ENCODE results near the gene MAP2. TPM values are rescaled to one million over a fixed set of nuclear protein-coding genes. Genes with fewer than 3 reads are reported as not detected.
"Not testable (repeated sequence)": the region's sequence is repeated elsewhere in the genome, so short reads cannot be mapped to it uniquely, and the experiment has no call there.

The MAP2 gene
- polyA plus RNA-seq, 1 donor, result 10.5 TPM

DNA sequence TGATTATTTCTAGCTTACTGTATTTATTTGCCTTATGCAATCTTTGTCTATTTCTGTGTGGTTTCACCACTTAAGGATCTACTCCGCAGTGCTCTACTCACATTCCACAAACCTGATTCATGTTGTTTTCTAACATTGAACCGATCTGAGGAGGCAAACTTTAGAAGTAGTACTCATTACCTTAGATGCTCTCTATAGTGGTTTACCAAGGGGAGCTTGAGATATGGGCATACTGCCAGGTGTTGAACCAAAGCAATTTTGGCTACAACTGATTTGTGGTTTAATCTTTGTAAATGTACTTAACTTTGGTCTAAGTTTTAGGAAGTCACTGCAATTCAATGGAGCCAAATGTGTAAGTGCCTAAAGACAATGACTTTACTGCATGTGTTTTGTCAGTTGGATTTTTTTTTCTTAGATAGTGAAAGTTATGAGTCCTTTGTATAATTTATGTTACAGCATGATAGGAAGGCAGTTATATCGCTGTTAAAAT, 50.1 kb downstream of the MAP2 start:
- DNase-seq (ENCODE audit: low read depth), result no peak

DNA sequence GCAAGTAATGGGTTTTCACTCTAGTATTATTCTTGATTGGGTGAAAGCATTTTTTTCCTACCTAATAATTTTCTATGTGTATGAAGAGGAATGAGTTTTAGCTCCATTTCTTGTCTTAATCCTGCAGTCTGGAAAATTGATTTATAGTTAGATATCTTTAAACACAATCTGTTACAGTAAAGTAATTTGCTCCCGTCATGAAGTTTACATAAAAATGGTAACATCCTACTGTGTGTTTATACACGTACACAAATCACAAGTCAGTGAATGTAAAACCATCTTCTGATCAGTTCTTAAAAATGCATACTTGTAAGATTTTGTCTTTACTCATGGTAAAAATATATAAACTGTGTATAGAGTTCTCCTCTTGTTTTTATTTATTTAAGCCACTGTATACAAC, 51.1 kb downstream of the MAP2 start:
- no peak for DNase-seq (ENCODE audit: low read depth)

GRCh38 chr2:209476367-209477208, 52.7 kb downstream of the MAP2 start:
- no peak for DNase-seq (ENCODE audit: low read depth)

- not testable (repeated sequence) for DNase-seq (ENCODE audit: low read depth)
Observed at GRCh38 chr2:209492296-209492695, 68.4 kb downstream of the MAP2 start.

GRCh38 chr2:209495068-209495620, 71.3 kb downstream of the MAP2 start:
- not testable (repeated sequence) for DNase-seq (ENCODE audit: low read depth)

DNA sequence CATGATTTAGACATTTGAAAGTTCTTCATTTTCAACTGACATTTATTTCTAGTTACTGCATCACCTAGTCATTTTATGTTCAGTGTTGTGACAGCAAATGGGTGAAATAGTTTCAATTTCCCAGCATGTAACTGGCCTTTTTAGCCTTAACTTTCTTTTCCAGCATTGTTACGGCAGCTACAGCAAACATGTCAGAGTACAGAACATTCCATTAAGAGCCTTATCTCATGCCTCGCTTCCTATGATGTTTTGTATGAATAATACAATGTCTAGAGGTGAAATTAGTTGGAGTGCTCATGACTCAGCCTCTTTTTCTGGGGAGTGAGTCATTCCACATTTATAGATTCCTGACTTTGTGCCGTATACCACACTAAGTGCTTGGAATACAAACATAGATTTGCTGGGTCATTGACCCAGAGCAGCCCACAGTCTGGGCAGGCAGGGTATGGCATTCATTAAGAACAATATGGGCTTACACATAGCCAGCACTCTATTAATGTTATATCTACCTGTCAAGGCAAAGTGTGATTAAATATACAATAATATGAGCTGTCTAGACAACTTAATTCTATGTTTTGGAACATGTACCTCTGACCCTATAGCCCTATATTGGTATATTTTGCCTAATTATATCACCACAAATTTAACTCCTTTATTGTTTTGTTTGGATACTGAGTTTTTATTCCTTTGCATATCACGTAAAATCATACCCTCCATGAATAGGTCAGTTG, 72.2 kb downstream of the MAP2 start:
- DNase-seq (ENCODE audit: low read depth), result no peak

GRCh38 chr2:209496586-209496982, 72.7 kb downstream of the MAP2 start:
- no peak for DNase-seq (ENCODE audit: low read depth)

DNA sequence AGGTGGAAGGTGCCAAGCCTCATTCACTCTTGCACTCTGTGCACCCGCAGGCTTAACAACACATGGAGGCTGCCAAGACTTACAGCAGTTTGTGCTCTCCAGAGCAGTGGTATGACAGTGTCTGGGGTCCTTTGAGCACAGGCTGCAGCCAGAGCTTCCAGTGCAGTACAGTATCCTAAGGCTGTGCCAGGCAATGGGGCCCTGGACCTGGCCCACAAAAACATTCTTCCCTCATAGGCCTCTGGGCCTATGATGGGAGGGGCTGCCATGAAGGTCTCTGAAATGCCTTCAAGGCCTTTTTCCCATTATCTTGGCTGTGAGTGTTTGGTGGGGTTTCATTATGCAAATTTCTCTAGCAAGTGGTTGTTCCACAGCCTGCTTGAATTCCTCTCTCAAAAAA, 74.8 kb downstream of the MAP2 start:
- no peak for DNase-seq (ENCODE audit: low read depth)

GRCh38 chr2:209499069-209499468, 75.2 kb downstream of the MAP2 start:
- DNase-seq (ENCODE audit: low read depth), result no peak

DNA sequence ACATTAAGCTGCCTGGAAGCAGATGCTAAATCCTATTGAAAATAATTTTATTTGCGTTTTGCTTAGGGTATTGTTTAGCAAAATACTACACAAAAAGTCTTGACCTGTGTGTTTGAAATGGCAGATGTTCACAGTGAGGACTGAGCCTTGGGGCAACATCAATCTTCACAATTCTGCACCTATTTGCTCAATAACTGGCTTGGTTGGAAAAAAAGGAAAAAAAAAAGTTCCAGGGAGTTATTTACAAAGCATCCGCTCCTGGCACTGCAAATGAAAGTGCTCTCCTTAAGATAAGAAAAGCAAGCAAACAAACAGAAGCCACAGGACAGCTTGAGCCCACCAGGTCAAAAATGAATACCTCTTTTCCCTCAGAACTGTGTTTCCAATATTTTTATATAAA, 77.7 kb downstream of the MAP2 start:
- DNase-seq (ENCODE audit: low read depth), result no peak

DNA sequence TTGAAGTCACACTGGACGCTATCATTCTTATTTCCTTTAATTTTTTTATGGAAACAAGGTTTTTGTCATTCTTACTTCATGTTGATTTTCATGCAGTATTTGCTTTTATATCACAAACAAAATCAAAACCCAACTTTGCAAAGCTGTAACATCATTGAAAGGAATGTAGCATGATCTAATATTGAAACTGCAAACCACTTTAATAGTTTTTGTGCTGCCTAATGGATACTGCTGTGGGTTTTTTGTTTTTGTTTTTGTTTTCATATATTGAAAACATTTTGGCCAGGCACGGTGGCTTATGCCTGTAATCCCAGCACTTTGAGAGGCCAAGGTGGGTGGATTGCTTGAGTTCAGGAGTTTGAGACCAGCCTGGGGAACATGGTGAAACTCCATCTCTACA, 81.6 kb downstream of the MAP2 start:
- DNase-seq (ENCODE audit: low read depth), result no peak

- no peak for DNase-seq (ENCODE audit: low read depth)
Observed at GRCh38 chr2:209508255-209508654, 84.4 kb downstream of the MAP2 start.

DNA sequence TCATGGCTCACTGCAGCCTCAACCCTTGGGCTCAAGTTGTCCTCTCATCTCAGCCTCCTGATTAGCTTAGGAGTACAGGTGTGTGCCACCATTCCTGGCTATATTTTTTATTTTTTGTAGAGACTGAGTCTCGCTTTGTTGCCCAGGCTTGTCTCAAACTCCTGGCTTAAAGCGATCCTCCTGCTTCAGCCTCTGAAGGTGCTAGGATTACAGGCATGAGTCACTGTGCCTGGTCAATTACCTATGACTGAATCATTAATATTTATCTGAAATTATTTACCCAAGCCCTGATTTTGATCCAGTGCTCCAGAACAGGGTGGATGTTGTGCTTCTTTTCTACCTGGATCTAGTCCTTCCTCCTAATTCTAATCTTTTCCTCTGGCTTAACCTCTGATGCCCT, 87.8 kb downstream of the MAP2 start:
- no peak for DNase-seq (ENCODE audit: low read depth)

- no peak for DNase-seq (ENCODE audit: low read depth)
Observed at GRCh38 chr2:209512971-209513370, 89.1 kb downstream of the MAP2 start.

GRCh38 chr2:209517436-209517835, 93.6 kb downstream of the MAP2 start:
- no peak for DNase-seq (ENCODE audit: low read depth)

DNA sequence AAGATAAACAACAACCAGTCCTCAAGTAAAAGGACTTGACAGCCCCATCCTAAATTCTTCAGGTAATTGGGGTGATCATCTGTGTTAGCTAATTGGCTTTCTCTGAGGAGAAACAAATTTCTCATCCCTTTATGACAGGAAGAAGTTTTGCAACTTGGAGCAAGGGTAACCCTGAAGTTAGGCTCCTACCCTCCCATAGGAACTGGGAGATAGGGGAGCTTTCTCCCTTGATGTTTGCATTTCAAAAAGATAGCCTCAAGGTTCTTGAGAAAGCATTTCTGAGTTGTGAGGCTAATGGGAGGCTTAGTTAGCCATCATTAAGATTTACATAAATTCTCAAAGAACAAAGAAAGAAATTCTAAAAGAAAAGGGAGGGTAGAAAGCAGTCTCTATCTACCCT, 95.4 kb downstream of the MAP2 start:
- no peak for DNase-seq (ENCODE audit: low read depth)

- no peak for DNase-seq (ENCODE audit: low read depth)
Observed at GRCh38 chr2:209519906-209520305, 96.1 kb downstream of the MAP2 start.

GRCh38 chr2:209523041-209523740, 99.3 kb downstream of the MAP2 start:
- no peak for DNase-seq (ENCODE audit: low read depth)

- DNase-seq (ENCODE audit: low read depth), result no peak
Observed at GRCh38 chr2:209523867-209524266, 100.0 kb downstream of the MAP2 start.

DNA sequence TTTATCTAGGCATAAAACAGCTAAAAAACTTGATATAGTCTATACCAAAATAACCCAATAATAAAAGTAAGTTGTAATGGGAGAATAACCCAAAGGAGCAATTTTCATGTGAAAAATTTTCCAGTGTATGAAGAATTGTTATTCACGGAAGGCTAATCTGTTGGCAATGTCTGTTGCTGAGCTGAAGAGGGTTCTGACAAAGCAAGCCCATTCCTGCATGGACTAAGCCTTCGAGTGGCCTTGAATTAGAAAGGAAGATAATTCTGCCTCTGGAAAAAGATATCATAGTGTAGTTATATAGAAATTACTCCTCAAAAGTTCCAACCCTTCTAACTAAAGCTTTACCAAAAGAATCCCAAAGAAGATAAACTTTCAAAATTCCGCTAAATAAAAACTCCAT, 101.5 kb downstream of the MAP2 start:
- DNase-seq (ENCODE audit: low read depth), result no peak

GRCh38 chr2:209525834-209526281, 102.0 kb downstream of the MAP2 start:
- DNase-seq (ENCODE audit: low read depth), result peak; percentile 68

DNA sequence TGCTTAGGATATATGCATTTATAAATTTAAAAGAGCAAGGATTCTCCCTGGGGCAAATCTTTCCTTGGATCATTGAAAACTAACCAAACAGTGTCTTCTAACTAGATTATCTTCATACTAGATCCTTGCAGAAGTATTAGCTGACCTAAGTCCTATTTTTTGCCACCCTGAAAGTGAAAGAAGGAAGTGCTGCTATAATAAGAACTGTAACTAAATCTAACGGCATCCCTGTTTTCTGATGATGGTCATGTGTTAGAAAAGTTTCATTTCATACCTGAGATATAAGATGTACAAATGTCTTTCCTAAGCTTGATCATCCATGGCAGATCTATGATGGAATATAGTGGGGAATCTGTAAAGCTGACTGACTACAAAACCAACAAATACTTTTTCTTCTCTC, 102.7 kb downstream of the MAP2 start:
- no peak for DNase-seq (ENCODE audit: low read depth)

Measured in forelimb muscle (tissue), 1 donor.